Suppressor macrophage treated with lipopolysaccharide for 1 hour (primary cell): ENCODE measurements around the gene FBLN1.
"Not testable (repeated sequence)": the region's sequence is repeated elsewhere in the genome, so short reads cannot be mapped to it uniquely, and the experiment has no call there.

Experiments
- DNase-seq, 3 donors: peaks; one replicate each; pipeline ENCODE4 v3.0.0-alpha.2; 2020 to 2022

Gene FBLN1

DNA sequence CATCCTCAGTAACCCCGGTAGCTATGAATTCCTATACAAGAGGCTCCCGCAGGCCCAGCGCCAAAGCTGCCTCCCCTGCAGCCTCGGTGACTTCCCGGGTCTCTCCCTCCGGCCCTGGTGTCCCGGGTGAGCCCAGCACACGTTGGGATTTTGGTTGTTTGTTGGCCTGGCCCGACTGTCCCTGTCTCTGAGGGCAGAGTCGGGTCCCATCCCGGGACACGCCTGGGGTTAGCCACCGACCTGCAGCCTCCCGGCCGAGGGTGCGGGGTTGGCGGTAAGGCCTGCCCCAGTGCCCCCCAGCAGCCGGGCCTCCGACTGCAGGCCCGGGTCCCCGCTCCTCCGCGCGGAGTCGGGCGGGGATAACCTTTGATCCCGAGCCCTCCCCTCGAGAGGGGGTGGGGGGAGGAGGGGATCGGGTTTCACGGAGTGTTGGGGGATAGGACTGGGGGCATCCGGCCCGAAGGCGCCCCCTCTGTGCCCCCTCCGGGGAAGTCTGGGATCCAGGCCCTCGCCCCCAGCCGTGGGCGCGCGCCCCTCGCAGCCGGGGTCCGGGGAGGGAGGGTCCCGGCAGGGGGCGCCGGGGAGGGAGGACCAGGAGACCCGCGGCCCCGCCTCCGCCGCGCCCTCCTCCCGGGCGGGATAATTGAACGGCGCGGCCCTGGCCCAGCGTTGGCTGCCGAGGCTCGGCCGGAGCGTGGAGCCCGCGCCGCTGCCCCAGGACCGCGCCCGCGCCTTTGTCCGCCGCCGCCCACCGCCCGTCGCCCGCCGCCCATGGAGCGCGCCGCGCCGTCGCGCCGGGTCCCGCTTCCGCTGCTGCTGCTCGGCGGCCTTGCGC lies at the start of gene FBLN1:
Gene FBLN1, plus strand, starts transcription at position 669 of the 835 bp plus-strand sequence. Its CDS starts 103 bp downstream, at position 772.
- DNase-seq, result peak in 1 of 3 donors; percentile 37

- no peak for DNase-seq
Observed at GRCh38 chr22:45453764-45454163, 48.9 kb upstream of the FBLN1 start.

DNA sequence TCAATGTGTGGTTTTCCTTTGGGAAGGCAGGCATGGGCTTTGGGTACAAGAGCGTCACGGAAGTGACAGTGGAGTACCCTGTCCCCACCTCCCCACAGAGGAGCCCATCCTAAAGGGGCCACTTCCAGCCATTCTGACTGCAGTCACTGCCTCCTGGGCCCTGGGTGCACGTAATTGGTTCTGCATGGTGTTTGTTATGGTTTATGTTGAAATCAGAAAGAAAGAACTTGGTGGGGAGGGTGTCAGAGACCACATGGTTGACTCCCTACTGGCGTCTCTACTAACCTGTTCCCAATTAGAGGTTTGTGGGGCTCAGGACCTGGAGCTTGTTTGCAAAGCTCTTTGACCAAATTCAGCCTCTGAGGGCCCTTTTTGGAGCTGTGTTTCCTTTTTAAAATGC lies 48.4 kb upstream of the FBLN1 start:
- DNase-seq, result no peak

- no peak for DNase-seq
Observed at GRCh38 chr22:45455212-45455611, 47.5 kb upstream of the FBLN1 start.

DNA sequence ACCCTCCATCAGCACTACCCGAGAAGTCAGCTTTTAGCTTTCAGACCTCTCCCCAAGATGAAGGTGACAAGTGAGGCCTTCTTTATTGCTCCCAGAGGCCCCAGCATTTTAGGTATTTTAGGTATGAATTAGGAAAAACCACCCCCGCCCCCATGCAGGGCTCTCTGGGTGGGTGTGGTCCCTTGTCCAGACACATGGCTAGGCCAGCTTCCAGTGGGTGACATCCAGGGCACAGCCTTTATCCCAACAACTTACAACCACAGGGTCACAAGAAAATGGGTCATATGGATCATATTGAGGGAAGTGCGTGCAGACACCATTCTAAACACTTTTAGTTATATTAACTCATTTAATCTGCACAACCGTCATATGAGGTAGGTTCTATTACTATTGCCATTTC lies 47.1 kb upstream of the FBLN1 start:
- no peak for DNase-seq

- DNase-seq, result no peak
Observed at GRCh38 chr22:45456811-45457210, 45.9 kb upstream of the FBLN1 start.

DNA sequence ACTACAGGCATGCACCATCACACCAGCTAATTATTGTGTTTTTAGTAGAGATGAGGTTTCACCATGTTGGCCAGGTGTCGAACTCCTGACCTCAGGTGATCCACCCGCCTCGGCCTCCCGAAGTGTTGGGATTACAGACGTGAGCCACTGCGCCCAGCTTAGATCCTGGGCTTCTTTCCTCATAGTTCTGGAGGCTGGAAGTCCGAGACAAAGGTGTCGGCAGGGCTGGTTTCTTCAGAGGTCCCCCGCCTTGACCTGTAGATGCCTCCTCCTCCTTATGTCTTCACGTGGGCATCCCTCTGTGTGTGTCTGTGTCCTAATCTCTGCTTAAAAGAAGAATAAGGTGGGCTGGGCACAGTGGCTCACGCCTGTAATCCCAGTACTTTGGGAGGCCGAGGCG lies 44.2 kb upstream of the FBLN1 start:
- DNase-seq, result no peak

GRCh38 chr22:45459235-45459634 lies 43.4 kb upstream of the FBLN1 start:
- no peak for DNase-seq

DNA sequence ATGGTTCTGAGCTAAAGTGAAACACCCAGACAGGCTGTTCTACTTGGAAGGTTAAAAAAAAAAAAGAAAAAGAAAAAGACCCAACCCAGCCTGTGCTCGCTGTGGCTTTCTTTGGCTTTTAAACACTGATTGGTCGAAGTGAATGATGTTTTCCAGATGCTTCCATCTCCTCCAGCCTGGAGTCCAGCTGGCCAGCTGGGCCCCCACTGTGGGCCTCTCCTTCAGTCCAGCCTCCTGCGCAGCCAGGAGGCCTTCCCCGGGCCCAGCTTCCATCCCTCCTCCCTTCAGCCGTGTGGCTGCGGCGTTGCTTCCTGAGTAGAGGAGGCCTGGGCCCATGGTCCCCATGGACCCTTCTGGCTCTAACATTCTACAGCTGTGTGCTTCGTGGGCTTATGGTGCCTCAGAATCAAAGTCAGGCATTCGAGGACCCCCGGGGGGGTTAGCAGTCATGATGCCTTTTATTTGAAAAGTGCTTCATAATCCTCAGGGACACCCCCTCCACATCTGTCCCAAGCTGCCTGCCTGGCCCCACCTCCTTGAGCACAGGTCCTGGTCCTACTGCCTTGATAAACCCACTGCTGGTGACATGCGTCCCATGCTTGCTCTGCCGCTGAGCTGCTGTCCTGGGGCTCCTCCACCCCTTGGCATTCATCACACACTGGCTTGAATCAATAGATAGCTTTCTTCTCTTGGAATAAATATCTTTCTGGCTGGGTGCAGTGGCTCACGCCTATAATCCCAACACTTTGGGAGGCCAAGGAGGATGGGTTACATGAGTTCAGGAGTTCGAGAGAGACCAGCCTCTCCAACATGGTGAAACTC lies 42.2 kb upstream of the FBLN1 start:
- DNase-seq, result no peak

DNA sequence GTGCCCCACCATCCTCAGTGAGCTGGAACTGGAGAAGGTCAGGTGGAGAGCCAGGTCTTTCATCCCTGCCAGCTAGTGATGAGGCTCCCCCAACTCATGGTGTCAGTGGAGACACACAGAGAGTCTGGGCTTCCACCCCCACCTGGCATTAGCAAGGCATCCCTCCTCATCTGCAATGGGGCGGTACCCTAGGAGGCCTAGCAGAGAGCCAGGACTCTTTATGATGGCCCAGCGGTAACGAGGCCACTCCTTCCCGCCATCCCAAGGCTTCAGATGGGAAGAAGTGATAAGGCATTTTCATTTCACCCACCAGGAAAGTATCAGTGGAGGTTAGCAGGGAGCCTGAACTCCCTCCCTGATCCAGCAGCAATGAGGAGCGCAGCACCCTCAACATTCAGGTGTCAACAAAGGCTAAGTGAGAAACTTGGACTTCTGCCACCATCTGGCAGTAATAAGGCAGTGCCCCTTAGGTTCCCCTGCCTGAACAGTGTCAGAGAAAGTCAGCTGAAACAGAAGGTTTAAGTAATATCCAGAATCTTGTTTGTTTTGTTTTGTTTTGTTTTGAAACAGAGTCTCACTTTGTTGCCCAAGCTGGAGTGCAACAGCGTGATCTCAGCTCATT lies 40.5 kb upstream of the FBLN1 start:
- DNase-seq, result peak in 1 of 3 donors; percentile 14

DNA sequence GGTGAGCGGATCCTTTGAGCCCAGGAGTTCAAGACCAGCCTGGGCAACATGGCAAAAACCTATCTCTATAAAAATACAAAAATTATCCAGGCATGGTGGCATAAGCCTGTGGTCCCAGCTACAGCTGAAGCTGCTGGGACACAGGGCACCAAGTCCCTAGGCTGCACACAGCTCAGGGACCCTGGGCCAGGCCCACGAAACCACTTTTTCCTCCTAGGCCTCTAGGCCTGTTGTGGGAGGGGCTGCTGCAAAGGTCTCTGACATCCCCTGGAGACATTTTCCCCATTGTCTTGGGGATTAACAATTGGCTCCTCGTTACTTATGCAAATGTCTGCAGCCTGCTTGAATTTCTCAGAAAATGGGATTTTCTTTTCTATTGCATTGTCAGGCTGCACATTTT lies 39.0 kb upstream of the FBLN1 start:
- DNase-seq, result not testable (repeated sequence)

- no peak for DNase-seq
Observed at GRCh38 chr22:45465633-45466032, 37.0 kb upstream of the FBLN1 start.

- peak in 1 of 3 donors; percentile 9 for DNase-seq
Observed at GRCh38 chr22:45468872-45469271, 33.8 kb upstream of the FBLN1 start.

DNA sequence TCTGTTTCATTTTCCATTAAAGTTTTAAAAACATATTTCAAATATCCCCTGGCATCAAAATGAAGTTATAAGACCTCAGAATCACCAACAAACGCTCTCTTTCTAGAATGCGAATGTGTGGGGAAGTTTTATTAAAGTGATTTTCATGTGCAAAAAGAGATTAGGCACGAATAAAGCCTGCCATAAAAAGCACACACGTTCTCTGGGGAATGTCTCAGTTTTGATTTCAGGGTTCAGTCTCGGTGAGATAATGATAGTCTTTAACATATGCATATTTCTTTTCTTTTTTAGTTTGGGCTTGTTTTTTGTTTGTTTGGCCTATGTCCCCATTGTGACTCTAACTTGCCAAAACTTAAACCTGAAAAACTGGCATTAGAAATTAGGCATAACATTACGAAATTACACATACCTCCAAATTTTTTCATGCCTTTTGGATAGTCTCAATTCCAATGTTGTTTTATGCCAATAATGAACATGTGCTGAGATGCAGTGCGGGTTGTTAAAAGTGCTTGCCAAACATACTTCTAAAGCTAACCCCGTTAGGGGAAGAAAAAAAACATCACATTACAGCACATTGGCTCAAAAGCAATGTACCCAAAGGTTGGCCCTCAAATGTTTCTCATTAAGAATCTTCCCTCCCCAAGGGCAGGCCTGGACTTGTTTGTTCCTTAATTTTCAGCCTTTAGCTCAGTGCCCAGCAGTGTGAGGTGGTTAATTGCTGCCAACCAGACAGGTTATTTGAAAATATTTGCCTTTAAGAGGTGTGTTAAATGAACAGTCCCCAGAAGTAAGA lies 33.2 kb upstream of the FBLN1 start:
- DNase-seq, result no peak

- no peak for DNase-seq
Observed at GRCh38 chr22:45470871-45471270, 31.8 kb upstream of the FBLN1 start.

- DNase-seq, result peak in 1 of 3 donors; percentile 4
Observed at GRCh38 chr22:45472426-45472825, 30.3 kb upstream of the FBLN1 start.

- no peak for DNase-seq
Observed at GRCh38 chr22:45473626-45474237, 29.0 kb upstream of the FBLN1 start.

GRCh38 chr22:45475063-45475747 lies 27.5 kb upstream of the FBLN1 start:
- DNase-seq, result no peak

DNA sequence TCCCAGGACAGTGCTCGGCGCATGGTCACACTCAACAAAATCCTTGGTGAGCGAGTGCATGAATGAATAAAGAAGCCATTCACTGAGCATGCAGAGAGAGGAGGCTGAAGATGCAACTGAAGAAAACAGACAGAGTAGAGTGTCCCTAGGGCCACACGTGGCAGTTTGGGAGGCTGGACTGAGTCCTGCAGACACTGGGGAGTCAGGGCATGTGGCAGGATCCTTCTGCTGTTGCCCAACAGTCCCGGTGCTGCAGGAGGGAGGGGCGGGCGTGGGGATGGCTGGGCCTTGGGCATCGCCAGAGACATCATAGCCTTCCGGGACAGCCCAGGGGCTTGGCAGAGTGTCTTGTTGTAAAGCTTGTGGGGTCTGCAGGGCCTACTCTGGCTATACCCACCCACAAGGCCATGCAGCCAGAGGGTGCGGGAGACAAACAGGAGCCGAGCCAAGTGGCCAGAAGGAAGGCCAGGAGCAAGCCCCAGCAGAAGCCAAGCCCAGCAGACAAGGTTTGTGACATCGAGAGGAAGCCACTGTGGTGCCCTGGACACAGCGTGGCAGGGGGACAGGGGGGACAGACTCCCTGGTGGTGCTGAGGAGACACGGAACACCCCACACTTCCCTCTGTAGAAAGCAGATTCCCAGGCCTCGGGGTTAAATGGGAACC lies 26.7 kb upstream of the FBLN1 start:
- DNase-seq, result no peak

DNA sequence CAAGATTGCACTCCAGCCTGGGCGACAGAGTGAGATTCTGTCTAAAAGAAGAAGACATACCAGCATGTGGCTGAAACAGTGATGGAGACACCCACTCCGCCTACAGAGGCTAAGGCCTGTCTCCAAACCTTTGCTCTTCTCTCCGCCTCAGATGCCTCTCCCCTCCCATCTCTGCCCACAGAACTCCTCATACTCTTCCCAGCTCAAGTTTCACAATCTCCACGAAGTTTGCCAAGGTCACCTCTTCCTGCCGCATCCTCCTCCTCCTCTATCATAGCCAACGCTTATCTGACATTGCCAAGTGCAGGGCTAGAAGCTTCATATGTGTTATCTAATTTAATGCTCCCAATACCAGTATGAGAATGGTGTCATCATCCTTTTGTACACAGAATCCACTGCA lies 25.9 kb upstream of the FBLN1 start:
- no peak for DNase-seq
